ENCODE measurements around the gene MUC5B. TPM values are rescaled to one million over a fixed set of nuclear protein-coding genes. Genes with fewer than 3 reads are reported as not detected.

MUC5B gene
- total RNA-seq, 1 donor from 2014 or later, result not detected

GRCh38 chr11:1219834-1220815, 2.7 kb upstream of the MUC5B start:
- DNase-seq (ENCODE audit: low read depth, low spot score), result no peak

DNA sequence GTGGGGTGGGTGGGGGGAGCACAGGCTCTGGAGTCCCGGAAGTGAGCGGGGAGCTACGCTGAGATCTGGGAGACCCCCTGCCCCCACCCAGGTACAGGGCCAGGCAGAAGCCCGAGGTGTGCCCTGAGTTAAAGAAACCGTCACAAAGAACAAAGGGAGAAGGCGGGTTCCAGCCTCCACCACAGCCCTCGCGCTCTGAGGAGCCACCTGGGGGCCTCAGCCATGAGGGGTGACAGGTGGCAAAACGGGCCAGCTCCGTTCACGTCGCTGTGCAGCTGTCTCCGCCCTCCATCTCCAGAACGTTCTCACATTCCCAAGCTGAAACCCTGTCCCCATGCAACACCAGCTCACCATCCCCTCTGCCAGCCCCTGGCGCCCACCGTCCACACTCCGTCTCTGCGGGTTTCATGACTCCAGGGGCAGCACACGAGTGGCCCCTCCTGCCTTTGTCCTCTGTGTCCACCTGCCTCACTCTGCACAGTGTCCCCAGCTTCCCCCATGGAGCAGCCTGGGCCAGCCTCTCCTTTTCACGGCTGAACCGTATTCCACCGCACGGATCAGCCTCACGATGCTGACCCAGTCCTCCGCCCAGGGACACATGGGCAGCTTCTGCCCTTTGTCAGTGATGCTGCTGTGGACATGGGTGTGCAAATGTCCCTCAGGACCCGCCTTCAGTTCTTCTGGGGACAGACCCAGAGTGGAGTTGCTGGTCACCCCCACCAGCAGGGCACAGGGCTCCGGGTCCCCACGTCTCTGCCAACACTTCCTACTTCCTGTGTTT, 1.7 kb upstream of the MUC5B start:
- DNase-seq (ENCODE audit: low read depth, low spot score), result no peak

DNA sequence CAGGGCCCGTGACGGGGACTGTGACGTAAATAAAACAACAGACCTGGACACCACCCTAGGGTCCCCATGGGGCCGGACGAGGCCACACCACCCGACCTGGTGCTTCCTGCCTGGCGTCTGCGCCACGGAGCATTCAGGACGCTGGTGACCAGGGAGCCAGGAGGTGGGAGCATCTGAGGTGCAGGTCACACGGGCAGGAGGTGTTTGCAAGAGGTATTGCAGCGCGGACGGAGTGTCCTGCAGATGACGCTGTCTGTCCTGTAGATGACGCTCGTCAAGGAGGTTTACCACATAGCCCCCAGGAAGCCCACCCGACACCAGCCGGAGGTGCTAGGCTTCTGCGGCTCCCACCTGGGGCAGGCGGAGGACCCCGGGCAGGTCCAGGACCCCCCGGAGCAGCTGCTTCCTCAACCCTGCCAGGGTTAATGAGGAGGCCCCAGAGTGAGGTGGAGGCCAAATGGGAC, 986 bp upstream of the MUC5B start:
- no peak for DNase-seq (ENCODE audit: low read depth, low spot score)

DNA sequence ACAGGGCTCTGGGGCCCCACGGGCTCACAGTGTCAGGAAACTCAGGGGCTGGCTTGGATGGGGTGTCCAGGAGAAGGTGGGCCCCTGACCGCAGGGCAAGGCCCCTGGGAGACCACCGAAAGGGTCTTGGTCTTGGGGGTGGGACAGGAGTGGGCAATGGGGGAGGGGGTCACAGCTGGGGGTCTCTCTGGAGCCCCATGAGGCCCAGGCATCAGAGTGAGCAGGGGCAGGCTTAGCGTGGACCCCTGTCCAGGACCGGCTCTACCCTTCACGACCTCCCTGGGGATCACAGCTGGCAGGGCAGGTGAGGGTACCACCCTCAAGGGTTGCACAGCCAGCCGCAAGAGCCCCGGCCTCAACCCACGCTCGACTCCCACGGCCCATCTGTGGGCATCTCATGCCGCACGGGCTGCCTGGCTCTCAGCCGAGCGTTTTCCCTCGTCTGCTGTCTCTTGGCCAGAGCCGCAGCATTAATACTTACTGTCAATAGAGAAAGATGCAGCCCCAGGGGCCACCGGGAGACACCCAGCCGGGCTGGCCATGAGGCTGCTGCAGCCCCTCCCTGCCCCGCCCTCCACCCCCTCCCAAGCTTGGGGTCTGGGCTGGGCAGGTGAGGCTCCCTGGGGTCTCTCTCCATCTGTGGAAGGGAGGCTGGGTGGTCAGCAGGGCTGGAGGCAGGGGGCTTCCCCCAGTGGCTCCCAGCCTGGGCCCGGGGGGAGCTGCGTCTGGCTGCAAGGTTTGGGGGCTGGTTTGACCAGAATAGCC, 662 bp downstream of the MUC5B start:
- DNase-seq (ENCODE audit: low read depth, low spot score), result no peak

GRCh38 chr11:1224111-1224490, 1.2 kb downstream of the MUC5B start:
- DNase-seq (ENCODE audit: low read depth, low spot score), result no peak

- DNase-seq (ENCODE audit: low read depth, low spot score), result no peak
Measured at GRCh38 chr11:1224491-1225385, 1.9 kb downstream of the MUC5B start.

- DNase-seq (ENCODE audit: low read depth, low spot score), result no peak
Measured at GRCh38 chr11:1225386-1226225, 2.7 kb downstream of the MUC5B start.

- no peak for DNase-seq (ENCODE audit: low read depth, low spot score)
Measured at GRCh38 chr11:1226226-1226985, 3.5 kb downstream of the MUC5B start.

DNA sequence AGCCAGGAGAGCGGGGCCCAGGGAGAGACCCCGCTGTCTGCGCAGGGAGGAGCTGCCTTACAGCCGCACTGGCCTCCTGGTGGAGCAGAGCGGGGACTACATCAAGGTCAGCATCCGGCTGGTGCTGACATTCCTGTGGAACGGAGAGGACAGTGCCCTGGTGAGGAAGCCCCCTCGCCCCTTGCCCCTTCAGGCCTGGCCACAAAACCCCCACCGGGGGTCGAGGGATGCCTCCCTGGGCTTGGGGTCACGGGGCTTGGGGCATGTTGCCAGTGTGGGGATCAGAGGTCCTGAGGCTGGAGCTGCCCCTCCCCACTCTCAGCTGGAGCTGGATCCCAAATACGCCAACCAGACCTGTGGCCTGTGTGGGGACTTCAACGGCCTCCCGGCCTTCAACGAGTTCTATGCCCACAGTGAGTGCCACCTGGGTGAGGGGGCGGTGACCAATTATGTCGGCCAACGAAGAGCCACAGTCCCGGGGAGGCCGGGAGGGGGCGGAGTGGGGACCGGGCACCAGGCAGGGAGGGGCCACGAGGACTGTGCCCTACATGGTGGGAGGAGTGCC, 4.2 kb downstream of the MUC5B start:
- no peak for DNase-seq (ENCODE audit: low read depth, low spot score)

DNA sequence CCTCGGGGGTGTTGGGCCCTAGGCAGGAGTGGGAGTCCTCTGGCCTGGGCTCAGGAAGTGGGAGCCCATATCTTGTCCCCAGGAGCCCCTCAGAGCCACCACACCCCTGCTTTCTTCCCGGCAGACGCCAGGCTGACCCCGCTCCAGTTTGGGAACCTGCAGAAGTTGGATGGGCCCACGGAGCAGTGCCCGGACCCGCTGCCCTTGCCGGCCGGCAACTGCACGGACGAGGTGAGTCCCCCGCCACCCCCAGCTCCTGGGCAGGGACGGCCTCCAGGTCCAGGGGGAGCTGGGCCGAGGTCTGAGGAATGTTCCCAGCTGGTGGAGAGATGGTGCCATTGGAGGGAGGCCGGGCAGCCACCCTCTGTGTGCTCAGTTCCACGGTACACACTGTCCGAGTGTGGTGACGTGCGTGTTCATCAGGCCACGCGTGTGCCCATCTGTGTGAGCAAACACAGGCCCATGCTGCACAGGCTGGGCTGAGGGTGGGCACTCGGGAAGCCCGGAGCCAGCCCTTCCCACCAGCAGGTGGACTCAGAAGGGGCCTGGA, 4.8 kb downstream of the MUC5B start:
- no peak for DNase-seq (ENCODE audit: low read depth, low spot score)

GRCh38 chr11:1228101-1228821, 5.4 kb downstream of the MUC5B start:
- no peak for DNase-seq (ENCODE audit: low read depth, low spot score)

DNA sequence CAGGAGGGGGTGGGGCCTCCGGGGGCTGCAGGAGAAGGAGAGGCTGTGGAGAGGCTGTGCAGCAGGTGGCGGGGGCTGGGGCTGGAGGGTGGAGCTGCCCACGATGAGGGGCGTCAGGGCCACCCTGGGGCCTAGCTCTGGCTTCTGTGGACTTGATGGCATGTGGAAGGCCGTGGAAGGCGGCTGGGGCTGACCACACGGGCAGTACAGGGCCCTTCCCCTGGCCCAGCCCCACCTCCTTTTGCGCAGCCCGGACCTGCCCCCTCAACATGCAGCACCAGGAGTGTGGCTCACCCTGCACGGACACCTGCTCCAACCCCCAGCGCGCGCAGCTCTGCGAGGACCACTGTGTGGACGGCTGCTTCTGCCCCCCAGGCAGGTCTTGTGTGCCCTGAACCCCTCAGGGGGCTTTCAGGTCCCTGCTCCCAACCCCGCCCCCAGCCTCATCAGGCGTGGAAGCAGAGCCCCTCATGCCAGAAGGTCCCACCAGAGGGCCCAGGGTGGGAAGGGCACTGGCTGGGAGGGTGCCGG, 6.1 kb downstream of the MUC5B start:
- no peak for DNase-seq (ENCODE audit: low read depth, low spot score)

DNA sequence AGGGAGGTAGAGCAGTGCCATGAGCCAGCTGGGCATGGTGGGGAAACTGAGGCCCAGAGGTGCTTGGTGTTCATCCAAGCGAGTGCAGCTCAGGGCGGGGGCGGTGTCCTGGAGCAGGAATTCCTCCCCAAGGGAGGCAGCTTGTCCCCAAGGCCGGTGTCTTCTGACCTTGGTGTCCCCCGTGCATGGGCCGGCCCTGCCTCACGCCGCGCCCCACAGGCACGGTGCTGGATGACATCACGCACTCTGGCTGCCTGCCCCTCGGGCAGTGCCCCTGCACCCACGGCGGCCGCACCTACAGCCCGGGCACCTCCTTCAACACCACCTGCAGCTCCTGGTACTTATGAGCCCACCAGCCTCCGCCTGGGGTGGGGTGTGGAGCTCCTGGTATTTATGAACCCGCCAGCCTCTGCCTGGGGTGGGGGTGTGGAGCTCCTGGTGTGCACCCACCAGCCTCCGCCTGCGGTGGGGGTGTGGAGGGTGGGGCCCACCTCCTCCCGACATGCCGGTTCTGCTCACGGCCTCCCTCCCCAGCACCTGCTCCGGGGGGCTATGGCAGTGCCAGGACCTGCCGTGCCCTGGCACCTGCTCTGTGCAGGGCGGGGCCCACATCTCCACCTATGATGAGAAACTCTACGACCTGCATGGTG, 6.7 kb downstream of the MUC5B start:
- no peak for DNase-seq (ENCODE audit: low read depth, low spot score)

DNA sequence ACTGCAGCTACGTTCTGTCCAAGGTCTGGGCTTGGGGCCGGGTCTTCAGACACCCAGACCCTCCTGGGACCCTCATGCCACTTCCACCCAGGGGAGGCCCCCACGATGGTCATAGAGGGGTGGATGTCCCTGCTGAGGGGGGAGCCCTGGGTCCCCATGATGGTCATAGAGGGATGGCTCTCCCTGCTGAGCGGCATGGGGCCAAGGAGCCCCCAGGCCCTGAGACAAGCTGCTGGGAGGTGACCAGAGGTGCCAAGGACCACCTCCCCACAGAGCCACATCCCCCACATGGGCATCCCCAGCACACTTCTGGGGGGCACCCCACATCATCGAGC, 7.2 kb downstream of the MUC5B start:
- no peak for DNase-seq (ENCODE audit: low read depth, low spot score)

DNA sequence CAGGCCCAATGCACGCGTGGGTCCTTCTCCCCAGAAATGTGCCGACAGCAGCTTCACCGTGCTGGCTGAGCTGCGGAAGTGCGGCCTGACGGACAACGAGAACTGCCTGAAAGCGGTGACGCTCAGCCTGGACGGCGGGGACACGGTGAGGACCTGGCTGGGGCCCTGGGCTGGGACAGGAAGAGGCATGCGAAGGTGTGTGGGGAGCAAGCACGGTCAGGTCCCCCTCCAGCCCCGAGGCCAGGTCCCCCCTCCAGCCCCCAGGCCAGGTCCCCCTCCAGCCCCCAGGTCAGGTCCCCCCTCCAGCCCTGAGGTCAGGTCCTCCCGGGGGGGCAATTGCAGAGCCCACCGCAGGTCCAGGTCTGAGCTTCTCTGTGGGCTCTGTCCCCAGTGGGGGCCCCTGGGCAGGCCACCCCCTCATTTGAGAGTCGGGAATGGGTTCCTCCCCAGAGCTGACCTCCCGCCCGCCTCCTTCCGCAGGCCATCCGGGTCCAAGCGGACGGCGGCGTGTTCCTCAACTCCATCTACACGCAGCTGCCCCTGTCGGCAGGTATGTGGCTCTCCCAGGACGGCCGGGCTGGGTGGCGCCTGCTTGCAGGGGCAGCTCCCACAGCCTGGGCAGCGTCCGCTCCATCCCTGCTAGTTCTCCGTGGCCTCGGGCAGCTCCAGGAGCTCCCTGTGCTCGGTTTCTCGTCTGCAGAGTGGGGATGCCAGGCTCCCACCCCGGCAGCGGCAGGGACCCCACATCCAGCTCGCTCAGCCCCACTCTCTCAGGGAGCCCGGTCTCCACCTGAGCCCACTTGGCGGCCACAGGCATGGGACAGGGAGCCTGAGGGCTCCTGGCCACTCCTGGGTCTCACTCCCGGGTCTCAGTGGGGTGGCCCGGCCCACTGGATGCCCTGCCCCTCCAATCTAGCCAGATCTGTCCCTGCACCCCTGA, 7.9 kb downstream of the MUC5B start:
- DNase-seq (ENCODE audit: low read depth, low spot score), result no peak

Data from pulmonary artery endothelial cell (primary cell).